Posterior vena cava (tissue), 2 donors: ENCODE measurements around the gene KCNMB2. TPM values are rescaled to one million over a fixed set of nuclear protein-coding genes. Genes with fewer than 3 reads are reported as not detected.

Experiments used
- DNase-seq: peaks from one replicate; pipeline ENCODE4 v3.0.0-alpha.2; 2020; ENCODE audit warnings: low spot score
- intact Hi-C, 2 donors: fragments of 100-400 bp; cut with DNase I; formaldehyde crosslinking; loops; one replicate each; pipeline versions ENCODE4 v1.14.1 to v1.14.2; 2022 to 2023
- total RNA-seq, 2 donors: library from RNA; stranded (reverse); fragmentation: NEBNext Ultra II Directional; extraction: Animal tissue kit (Norgen Biotek cat#: 25700); gene quantifications; one replicate each; pipeline ENCODE4 v1.2.1, GENCODE V29; 2021
- donor health status: DM: yes; HTN: yes; CAD: no.
- donor health status: DM: yes; HTN: yes; CAD: no.

The KCNMB2 gene
- total RNA-seq, 2 donors from 2014 or later = not detected

DNA sequence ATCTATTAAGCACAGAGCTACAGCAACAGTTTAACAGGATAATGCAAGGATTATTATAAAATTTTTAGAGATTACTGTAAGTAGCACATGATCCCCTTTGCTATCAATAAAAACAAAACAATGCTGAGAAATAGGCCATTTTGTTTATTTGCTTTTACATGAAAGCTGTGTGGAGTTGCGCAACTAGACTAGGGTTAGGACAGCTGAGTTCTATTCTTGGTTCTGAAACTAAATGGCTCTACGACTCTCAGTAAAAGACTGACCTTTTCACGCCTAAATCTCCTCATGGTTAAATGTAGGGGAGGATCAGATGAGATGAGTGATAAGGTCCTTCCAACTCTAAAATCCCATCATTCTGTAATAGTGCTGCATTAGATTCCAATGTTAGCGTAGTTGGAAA is 25.0 kb downstream of the KCNMB2 start:
- DNase-seq = no peak
- intact Hi-C loops = no loop called here

DNA sequence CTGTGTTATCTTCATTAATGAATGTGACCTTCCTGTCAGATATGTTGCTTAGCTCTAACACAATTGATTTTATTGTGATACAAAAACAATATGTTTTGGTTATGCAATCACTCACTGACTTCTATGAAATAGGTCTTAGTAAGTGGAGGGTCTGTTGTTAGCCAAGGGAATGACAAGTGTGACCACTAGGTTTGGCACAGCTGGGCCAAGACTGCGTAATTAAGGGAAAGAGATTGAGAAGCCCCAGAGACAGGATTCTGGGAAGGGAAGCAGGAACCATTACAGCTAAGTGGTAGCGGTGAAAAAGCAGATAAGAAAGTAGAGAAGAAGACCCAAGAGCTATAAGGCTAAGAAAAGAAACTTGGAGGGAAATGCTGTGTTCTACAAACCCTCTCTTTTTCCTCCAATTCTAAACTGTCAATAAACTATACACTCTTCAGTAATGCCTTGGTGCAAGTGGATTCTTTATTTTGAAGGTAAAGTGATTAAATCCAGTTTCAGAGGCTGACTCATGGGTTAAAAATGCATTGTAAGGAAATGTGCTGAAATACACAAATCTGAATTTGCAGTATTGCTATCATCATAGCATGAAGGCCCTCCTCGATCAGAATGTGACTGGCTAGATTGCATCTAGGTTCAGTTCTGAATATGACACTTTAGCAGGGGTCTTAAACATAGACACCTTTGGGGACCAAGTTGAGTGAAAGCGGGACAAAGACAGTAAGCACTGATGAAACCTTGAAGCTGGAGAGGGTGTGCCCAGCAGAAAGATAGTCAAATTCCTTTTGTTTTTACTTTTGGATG is 26.1 kb downstream of the KCNMB2 start:
- DNase-seq = no peak
- intact Hi-C loops = no loop called here

DNA sequence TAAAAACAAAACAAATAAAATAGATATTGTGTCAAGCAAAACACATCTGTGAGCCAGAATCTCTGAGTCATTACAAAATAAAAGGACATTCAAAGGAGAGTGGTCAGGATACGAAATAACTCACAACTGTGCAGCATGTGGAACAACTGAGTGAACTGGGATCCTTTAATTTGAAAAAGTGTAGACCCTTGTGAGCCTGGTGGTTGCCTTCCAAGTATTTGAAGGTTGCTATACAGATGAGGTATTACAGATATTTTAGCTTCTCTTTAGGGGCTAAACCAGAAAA is 26.7 kb downstream of the KCNMB2 start:
- DNase-seq = no peak
- intact Hi-C loops = no loop called here

DNA sequence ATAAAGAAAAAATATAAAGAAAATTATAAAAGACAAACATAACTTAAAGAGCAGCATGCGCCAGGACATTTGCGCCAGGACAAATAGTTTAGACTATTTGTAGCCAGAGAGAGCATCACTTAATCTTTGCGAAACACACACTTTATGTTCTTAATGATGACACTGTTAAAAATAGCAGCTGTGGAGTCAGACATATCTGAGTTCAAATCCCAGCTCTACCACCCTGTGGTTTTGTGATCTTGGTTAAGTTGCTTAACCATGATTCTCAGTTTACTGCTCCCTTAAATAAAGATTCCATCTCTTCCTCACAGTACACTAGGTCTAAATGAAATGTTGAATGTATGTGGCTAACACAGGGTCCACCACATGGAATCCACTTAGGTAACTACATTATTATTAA is 31.4 kb downstream of the KCNMB2 start:
- DNase-seq = no peak
- intact Hi-C loops = no loop called here

DNA sequence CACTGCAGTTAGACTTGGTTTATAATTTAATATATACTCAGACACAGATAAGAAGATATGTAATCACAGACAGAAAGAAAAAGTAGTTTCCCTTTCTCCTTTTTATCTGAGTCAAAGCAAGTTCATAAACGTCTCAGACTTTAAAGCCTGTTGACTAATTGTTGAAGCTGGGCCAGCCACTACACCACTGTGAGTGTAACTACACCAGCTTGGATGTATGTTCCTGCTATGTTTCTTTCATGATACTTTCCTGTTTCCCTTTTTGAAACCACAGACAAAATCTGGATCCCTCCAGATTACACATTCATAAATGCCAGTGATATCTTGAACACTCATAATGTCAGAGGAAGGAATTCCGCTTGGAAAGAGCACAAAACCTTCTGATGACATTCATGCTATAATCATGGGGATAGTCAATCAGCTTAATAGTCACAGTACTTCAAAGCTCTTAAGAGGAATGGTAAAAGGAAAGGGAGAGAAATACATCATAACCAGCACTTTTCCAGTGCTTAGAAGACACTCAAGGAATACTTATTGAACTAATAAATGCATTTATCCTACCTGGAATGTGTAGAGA is 32.0 kb downstream of the KCNMB2 start:
- no peak for DNase-seq
- intact Hi-C loops = no loop called here

DNA sequence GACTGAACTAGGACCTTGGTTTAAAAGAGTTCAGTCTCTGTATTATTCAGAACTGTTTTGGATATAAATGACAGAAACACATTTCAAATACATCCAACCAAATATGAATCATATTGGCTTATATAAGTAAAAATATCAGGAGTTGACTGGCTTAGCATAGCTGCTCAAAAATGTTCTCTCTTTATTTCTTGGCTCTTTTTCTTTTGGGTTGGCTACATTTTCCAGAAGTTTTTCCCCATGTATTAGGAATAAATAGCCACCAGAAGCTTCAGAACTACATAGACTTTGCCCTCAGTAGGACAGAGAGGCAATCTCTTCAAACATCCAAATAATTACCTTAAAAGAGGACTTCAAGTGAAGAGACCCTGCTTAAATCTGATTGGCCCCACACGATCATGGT is 32.7 kb downstream of the KCNMB2 start:
- no peak for DNase-seq
- intact Hi-C loops = no loop called here

DNA sequence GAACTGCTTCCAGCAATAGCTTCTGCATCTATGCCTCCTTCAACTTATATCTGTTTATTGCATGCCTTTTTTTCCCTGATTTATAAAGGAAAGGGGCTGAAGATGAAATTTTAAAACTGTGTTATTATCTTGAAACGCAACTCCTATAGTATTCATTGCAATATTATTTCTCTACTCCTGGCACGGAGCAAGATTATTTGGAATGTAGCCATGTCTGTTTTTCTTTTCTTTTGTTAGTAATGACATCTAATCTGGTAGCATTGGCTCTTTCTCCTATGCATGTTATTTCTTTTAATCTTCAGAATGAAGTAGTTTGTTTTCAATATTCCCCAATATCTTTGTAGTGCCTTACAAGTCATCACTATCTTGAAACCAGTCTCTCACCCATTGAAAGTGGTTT is 33.6 kb downstream of the KCNMB2 start:
- intact Hi-C loops = no loop called here

DNA sequence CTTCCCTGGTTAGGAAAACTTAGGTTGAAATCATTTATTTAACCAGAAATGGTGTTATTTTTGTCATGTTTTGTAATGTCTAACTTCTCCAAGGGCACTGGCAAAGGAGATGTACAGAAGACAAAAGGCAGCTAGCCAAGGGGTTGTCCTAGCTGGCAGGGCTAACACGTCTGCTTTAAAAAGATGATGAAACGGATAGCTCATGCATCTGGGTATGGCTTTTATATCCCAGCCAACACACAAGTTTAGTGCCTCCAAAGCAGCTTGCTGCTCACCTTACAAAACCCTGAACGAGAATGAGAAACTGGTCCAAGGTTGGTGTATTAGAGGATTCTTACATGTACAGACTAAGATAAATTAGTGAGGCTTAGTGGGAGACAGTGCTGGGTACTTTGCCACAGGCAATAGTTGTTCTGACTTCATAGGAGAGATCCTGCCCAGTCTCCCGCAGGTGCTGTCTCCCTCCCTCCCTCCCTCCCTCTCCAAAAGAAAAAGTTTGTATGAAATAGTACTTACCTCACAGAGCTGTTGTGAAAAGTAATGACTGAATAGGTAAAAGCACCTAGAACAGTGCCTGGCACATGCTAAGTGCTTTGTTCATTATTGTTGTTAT is 47.8 kb downstream of the KCNMB2 start:
- intact Hi-C loops = no loop called here
- no peak for DNase-seq

More for the DNA sequence above, 33.6 kb downstream of the KCNMB2 start:
- no peak for DNase-seq

DNA sequence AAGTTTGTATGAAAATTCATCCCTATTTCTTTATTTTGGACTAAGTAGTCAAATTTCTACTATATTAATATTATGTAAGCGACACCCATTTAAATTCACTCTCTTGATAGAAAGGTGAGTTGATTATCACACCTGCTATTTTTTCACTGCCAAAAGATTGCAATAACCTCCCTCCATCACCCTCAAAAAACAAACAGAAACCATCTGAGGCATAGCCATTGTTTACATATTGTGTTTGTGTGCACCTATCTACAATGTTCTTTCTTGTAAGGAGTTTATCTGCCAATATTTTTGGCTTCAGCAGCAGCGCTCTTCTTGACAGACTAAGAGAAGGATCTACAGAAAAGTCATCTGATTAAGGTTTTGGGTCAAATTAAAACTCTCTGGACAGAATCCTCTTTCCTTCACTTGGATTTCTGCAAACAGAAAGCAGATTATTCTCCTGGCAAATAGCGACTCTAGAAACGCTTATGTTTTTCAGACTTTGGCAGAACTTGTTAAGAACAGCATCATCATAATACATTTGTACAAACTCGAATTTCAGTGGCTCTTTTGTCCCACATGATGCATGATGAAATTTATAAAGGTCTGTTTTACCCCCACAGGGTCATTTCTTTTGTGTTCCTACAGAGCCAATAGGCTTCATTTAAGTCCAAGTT is 48.6 kb downstream of the KCNMB2 start:
- no peak for DNase-seq
- intact Hi-C loops = no loop called here

DNA sequence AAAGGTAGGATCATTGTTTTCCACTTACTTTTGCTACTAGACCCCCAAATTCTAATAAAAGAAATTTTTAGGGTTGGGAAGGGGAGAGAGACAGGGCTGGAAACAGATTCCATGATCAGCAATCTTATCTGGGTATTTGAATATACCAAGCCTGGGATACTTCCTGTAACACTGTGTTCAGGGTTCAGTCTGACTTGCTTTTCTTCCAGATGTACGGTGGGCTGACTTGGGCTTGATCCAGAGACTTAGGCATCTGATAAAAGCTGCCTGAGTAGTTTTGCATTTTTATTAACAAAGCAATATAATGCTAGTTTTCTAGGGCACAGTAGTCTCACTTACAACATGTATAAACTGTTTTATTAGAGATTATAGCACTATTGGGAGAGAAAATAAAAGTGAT is 49.2 kb downstream of the KCNMB2 start:
- intact Hi-C loops = no loop called here
- DNase-seq = no peak

DNA sequence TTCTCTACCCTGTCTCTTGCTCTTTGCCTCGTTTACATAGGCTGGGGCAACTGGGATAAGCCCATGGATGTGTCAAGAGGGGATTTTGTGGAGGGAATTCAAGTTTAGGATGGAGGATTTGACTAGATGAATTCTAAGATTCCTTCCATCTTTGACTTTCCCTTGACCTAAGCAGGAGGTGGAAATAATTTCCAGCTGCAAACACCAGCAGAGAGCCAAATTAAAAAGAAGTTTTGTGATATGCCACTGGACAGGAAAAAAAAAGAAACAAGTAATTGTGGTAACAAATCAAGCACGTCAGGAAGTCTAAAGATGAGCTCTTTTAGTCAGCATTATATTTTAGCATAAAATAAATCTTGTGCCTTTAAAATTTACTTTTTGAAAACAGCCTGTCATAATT is 49.8 kb downstream of the KCNMB2 start:
- intact Hi-C loops = no loop called here
- DNase-seq = no peak

DNA sequence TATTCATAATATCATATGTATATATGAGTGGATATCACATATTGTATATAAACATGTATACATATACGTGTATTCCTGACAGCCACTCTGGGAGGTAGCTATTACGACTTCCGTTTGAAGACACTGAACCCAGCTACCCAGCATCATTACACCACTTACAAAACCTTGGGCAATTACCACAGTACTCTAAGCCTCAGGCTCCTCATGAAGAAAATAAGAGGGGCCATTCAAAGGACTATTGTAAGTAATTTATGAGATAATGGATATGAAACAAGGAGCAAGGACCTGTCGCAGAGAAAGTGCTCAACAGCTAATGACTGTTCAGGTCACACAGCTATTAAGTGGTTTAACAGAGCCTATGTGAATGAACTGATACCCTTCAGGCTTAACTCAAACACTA is 52.4 kb downstream of the KCNMB2 start:
- no peak for DNase-seq

DNA sequence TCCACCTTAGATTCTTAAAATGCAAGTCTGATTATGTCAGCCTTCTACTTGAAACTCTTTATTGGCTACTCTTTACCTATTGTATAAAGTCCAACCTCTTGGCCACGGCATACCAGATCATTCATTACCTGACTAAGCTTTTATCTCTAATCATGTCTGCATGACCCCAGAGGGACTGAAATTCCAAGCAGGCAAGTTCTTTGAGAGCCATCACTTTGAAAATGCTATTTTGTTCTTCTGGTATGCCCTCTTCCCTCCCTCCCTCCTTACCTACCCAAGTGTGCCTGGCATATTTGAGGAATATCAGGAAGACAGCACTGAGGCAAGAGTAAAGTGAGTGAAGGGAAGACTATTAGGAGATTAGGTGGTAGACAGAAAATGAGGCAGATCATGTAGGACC is 57.5 kb downstream of the KCNMB2 start:
- intact Hi-C loops = no loop called here
- no peak for DNase-seq

More for the DNA sequence above, 52.4 kb downstream of the KCNMB2 start:
- intact Hi-C loops = no loop called here

DNA sequence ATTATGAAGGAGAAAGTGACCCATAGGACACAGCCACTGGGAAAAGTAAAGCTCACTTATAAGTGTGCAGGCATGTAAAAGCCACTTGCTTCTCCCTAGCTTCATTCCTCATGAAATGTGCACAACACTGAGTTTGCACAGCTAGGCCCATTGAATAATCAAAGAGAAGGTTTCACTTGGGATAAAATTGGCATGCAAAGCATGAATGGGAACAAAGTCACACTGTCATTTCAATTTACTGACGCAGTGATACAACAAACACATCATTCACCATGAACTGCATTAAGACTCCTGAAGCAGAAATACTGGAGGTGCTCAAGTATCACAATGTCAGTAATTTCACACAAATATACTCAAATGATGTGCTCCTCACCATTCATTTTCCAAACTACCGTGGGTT is 61.1 kb downstream of the KCNMB2 start:
- no peak for DNase-seq
- intact Hi-C loops = no loop called here

DNA sequence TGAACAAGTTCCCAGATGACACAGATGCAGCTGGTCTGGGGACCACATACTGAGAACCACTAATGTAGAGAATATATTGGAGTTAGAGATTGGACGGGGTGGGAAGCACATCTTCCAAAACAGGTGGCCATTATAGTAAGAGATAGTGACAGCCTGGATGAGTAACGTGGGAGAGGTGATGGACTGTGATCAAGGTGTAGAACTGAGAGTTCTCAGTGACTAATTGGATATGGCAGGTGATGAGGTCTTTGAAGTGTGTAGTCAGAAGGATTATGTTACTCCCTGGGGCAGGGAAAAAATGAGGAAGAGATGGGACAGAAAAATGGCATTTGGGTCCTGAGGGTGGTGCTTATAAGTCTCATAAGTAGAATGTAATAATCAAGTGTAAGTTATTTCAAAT is 66.6 kb downstream of the KCNMB2 start:
- intact Hi-C loops = no loop called here
- no peak for DNase-seq

DNA sequence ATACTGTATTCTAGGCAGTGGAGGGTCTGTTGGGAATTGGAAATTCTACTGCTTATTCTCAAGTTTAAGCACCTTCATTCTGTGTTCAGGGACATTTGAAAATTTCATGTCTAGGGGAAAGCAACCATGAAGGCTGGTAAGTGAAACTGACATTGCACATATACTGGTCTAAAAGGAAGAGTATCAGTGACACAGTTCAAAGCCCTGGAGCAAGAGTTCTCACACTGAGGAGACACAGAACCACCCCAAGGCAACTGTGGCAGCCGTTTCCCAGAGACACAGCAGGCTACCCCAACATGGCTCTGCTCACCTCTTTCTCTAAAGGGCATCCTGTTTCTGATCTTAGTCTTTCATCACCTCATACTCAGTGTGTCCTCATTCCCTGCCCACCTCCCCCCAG is 67.5 kb downstream of the KCNMB2 start:
- DNase-seq = no peak
- intact Hi-C loops = no loop called here

DNA sequence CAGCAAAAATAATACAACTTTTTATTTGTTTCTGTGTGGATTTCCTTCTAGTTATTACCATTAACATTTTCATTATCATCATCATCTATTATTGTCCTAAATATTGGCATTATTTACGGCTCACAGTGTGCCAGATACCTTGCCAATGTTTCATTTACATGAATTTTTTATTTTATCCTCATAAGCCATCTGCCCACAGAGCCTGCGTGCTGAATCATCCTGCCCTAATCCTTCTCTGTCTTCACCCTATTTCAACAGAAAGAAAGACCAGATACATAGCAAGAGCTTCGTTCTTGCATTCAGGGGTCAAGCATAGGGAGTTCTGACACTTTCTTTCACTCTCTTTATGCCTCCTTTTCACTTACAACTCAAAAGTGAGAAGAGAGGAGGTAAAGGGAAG is 82.0 kb downstream of the KCNMB2 start:
- intact Hi-C loops = no loop called here
- DNase-seq = no peak

DNA sequence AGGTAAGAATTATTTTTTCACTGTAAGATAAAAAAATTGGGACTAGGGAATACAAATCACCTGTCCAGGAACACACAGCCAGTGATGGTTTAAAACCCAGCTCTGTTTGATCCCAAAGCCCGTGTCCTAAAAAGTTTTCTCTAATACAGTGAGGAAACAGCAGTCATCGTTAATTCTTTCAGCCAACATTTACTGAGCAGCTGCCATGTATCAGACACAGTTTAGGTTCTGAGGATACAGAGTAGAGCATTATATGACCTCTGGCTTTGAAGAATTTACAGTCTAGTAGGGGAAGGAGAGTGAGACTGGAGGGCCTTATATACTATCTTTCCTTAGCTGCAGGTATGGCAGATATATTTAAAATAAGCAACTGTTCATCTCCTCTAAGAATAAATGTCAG is 82.7 kb downstream of the KCNMB2 start:
- DNase-seq = no peak
- intact Hi-C loops = no loop called here

DNA sequence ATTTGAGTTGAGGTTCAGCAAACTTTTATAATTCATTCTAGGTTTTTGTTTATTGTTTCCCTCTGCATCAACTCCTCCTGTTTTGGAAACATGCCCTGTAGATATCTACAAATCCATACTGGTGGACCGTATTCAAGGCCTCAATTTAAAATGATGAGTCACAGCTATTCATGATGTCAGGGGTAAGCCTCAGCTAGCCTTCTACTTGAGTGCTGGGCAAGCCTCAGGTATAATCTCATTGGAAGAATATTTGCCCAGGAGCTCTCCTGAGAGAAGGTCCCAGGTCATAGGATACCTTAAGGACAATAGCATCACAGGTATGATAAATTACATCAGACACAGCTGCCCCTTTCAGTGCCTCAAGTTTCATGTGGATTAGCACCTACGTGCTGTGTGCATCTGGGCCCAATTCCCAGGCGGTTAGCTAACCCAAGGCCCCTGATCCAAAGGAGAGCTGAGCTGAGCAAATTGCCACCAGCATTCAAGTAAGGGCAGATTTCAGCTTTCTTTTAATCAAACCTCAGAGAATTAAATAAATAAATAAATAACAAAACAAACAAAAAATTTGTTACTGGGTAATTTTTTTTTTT is 87.5 kb downstream of the KCNMB2 start:
- intact Hi-C loops = no loop called here
- no peak for DNase-seq

DNA sequence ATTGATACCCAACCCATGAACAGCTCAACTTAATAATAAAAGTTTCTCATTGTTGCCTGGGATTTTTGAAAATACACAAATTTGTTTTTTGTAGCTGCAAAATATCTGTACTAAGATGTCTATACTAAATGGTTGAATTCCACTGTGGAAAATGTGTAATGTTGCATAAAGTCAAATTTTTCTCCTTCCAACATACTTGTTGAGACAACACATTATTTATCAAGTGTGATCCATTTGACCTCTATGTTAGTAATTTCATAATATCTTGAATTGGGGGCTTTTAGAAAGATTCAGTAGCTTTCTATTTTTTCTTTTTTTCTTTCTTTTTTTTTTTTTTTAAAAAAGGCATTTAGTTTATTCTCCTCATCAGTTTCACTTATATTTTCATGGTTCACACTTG is 88.0 kb downstream of the KCNMB2 start:
- no peak for DNase-seq
- intact Hi-C loops = no loop called here
